Sigmoid colon (tissue), 7 donors: ENCODE measurements around the gene DYNLT4. TPM values are rescaled to one million over a fixed set of nuclear protein-coding genes. Genes with fewer than 3 reads are reported as not detected.
A peak's percentile ranks its signal among the peaks of the same experiment; 100 is the strongest.

ENCODE experiments used
- DNase-seq: peaks from one replicate; pipeline ENCODE4 v3.0.0-alpha.2; 2019
- H3K27ac ChIP-seq, 4 donors: fragments of 200-600 bp; sonication (generic); one replicate each; pipeline ENCODE4 v1.5.1; 2016 to 2019; ENCODE audit warnings: mild to moderate bottlenecking in 1 of 4
- H3K27me3 ChIP-seq, 3 donors: fragments of 200-600 bp; sonication (generic); one replicate each; pipeline ENCODE4 v1.5.1; 2019; ENCODE audit warnings: mild to moderate bottlenecking in 1 of 3
- H3K36me3 ChIP-seq, 4 donors: fragments of 200-600 bp; sonication (generic); one replicate each; pipeline ENCODE4 v1.5.1; 2016 to 2019
- H3K4me1 ChIP-seq, 4 donors: fragments of 200-600 bp; sonication (generic); one replicate each; pipeline ENCODE4 v1.5.1; 2017 to 2019
- H3K4me3 ChIP-seq, 4 donors: fragments of 200-600 bp; sonication (generic); one replicate each; pipeline ENCODE4 v1.5.1; 2017 to 2019; ENCODE audit warnings: mild to moderate bottlenecking in 2 of 4, moderate library complexity in 1 of 4
- H3K9me3 ChIP-seq, 4 donors: fragments of 200-600 bp in 3 of 4; sonication (generic) in 3 of 4; one replicate each; pipeline versions ENCODE4 v1.5.1 to v1.6.1; 2013 to 2019
- CTCF ChIP-seq, 4 experiments: fragments of 450-650 bp in 3 of 4; fragments of 200-600 bp in 1 of 4; IDR thresholded peaks; one replicate each; pipeline ENCODE4 v1.5.1; 2016 to 2019; ENCODE audit warnings: antibody characterized with exemption in 4 of 4, mild to moderate bottlenecking in 3 of 4, moderate library complexity in 2 of 4
- EP300 ChIP-seq, 4 donors: sonication (generic); formaldehyde crosslinking; IDR thresholded peaks; one replicate each; pipeline ENCODE4 v1.6.1; 2017; ENCODE audit warnings: antibody characterized with exemption in 4 of 4
- POLR2A ChIP-seq, 2 donors: fragments of 450-650 bp; IDR thresholded peaks; one replicate each; pipeline ENCODE4 v1.6.1; 2016; ENCODE audit warnings: antibody characterized with exemption in 2 of 2, mild to moderate bottlenecking in 2 of 2, moderate library complexity in 2 of 2
- POLR2AphosphoS5 ChIP-seq, 4 donors: sonication (generic); formaldehyde crosslinking; IDR thresholded peaks; one replicate each; pipeline ENCODE4 v1.6.1; 2017; ENCODE audit warnings: antibody characterized with exemption in 4 of 4
- WGBS, 2 donors: extraction: QIAGEN DNeasy Blood & Tissue Kit; methylation state at CpG; one replicate each; pipeline ENCODE4 v1.1.7; 2013; 5-methylcytosine and 5-hydroxymethylcytosine counted together
- intact Hi-C: fragments of 100-400 bp; cut with DNase I; formaldehyde crosslinking; loops from one replicate; pipeline ENCODE4 v1.15.1; 2023
- polyA plus RNA-seq, 3 donors: library from polyadenylated mRNA; stranded (reverse); fragments of 200-250 nt; gene quantifications; one replicate each; pipeline ENCODE4 v1.2.3, GENCODE V29; 2013
- total RNA-seq, 4 donors: library from RNA; depleted of rRNA; stranded (reverse); fragments of >200 nt; gene quantifications; one replicate each; pipeline ENCODE4 v1.1.0, GENCODE V29; 2016
- donor health status: healthy with polysubstance abuse.
- donor health status: Bipolar disorder and iron deficiency.
- donor health status: healthy.

Gene DYNLT4
- total and polyA plus RNA-seq, 7 donors: 0.20 to 1.1 TPM; not detected in 5

- DNase-seq: no peak
- WGBS, 2 donors: 93 to 96% methylated on average over 14 of the region's 14 CpGs
- Histone ChIP-seq H3K4me3 (no peak overlapping the region), H3K27me3 (no peaks in the 10 kb centered on the region), H3K27ac (no peak overlapping the region), H3K9me3 (no peaks in the 10 kb centered on the region), H3K36me3 (peaks cover 7 to 58% (median 21%) of the 10 kb centered on the region in 4 donors), H3K4me1 (peaks cover 0 to 52% (median 38%) of the 10 kb centered on the region in 4 donors)
- intact Hi-C loops: no loop called here
- TF ChIP-seq POLR2A (IDR thresholded peaks at IDR 0.05) (no peak), EP300 (IDR thresholded peaks at IDR 0.05) (no peak), CTCF (IDR thresholded peaks at IDR 0.05) (no peak), POLR2AphosphoS5 (IDR thresholded peaks at IDR 0.05) (no peak)
These were observed 26.5 kb downstream of the DYNLT4 start for GRCh38 chr1:44780583-44781121.

GRCh38 chr1:44778705-44779576 is 28.2 kb downstream of the DYNLT4 start:
- WGBS, 2 donors: 91 to 97% methylated on average over 6 of the region's 6 CpGs
- H3K27me3 ChIP-seq: no peaks in the 10 kb centered on the region
- H3K4me1 ChIP-seq: peaks cover 0 to 44% (median 33%) of the 10 kb centered on the region in 4 donors
- DNase-seq: no peak
- TF ChIP-seq POLR2A (IDR thresholded peaks at IDR 0.05) (no peak), POLR2AphosphoS5 (IDR thresholded peaks at IDR 0.05) (no peak), EP300 (IDR thresholded peaks at IDR 0.05) (no peak), CTCF (IDR thresholded peaks at IDR 0.05) (no peak)
- H3K9me3 ChIP-seq: no peaks in the 10 kb centered on the region
- no peak overlapping the region for H3K4me3 ChIP-seq
- H3K27ac ChIP-seq: no peak overlapping the region
- intact Hi-C loops: no loop called here
- H3K36me3 ChIP-seq: peaks cover 7 to 58% (median 21%) of the 10 kb centered on the region in 4 donors

- no peaks in the 10 kb centered on the region for H3K27me3 ChIP-seq
- H3K9me3 ChIP-seq: no peaks in the 10 kb centered on the region
- intact Hi-C loops: no loop called here
- H3K27ac ChIP-seq: no peak overlapping the region
- peaks cover 7 to 58% (median 21%) of the 10 kb centered on the region in 4 donors for H3K36me3 ChIP-seq
- WGBS, 2 donors: 72 to 78% methylated on average over 13 of the region's 13 CpGs
- no peak for DNase-seq
- TF ChIP-seq EP300 (IDR thresholded peaks at IDR 0.05) (no peak), CTCF (IDR thresholded peaks at IDR 0.05) (no peak)
- H3K4me1 ChIP-seq: peaks cover 0 to 37% (median 26%) of the 10 kb centered on the region in 4 donors
- no peak overlapping the region for H3K4me3 ChIP-seq
These were observed 29.0 kb downstream of the DYNLT4 start for GRCh38 chr1:44777969-44778635.

DNA sequence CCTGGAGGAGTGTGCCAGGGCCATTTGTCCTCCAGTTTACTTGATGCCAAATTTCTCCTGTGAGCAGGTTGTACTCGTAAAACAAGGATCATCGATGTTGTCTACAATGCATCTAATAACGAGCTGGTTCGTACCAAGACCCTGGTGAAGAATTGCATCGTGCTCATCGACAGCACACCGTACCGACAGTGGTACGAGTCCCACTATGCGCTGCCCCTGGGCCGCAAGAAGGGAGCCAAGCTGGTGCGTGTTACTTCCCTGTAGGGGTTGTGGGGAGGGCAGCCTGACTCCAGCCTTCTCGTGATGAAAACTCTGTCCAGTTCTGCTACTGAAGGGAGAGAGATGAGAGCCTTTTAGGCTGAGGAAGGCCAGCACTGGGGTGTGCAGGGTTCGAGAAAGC is 29.6 kb downstream of the DYNLT4 start:
- Histone ChIP-seq H3K27ac (peak overlapping the region in 1 of 4 donors; percentile 98), H3K4me3 (no peak overlapping the region), H3K9me3 (no peaks in the 10 kb centered on the region), H3K36me3 (peaks cover 7 to 58% (median 21%) of the 10 kb centered on the region in 4 donors), H3K4me1 (peaks cover 0 to 37% (median 26%) of the 10 kb centered on the region in 4 donors), H3K27me3 (no peaks in the 10 kb centered on the region)
- 64 to 80% methylated on average over 14 of the region's 14 CpGs for WGBS, 2 donors
- DNase-seq: no peak
- TF ChIP-seq POLR2A (IDR thresholded peaks at IDR 0.05) (no peak), EP300 (IDR thresholded peaks at IDR 0.05) (no peak), POLR2AphosphoS5 (IDR thresholded peaks at IDR 0.05) (no peak), CTCF (IDR thresholded peaks at IDR 0.05) (no peak)
- intact Hi-C loops: no loop called here
